Neural crest cell (in vitro differentiated cells): ENCODE measurements around the gene PITPNB. TPM values are rescaled to one million over a fixed set of nuclear protein-coding genes. Genes with fewer than 3 reads are reported as not detected.

Experiments
- DNase-seq: peaks from one replicate; pipeline ENCODE4 v3.0.0; 2021; ENCODE audit warnings: low read depth, mixed read lengths, low spot score
- H3K27ac Mint-ChIP-seq: one replicate; pipeline ENCODE4 v1.8.0; 2021; ENCODE audit warnings: mild to moderate bottlenecking, mixed read lengths; ENCODE audit not compliant: unreplicated experiment
- H3K27me3 Mint-ChIP-seq: 2 replicates; pipeline ENCODE4 v1.8.0; 2021; ENCODE audit warnings: low read depth, mild to moderate bottlenecking, mixed read lengths
- H3K36me3 Mint-ChIP-seq: 2 replicates; pipeline ENCODE4 v1.8.0; 2021; ENCODE audit warnings: low read depth, mild to moderate bottlenecking, mixed read lengths
- H3K4me1 Mint-ChIP-seq: 2 replicates; pipeline ENCODE4 v1.8.0; 2021; ENCODE audit warnings: mixed read lengths
- H3K4me3 Mint-ChIP-seq: one replicate; pipeline ENCODE4 v1.8.0; 2021; ENCODE audit warnings: mild to moderate bottlenecking, mixed read lengths
- H3K9me3 Mint-ChIP-seq: 2 replicates; pipeline ENCODE4 v1.8.0; 2021; ENCODE audit warnings: mixed read lengths
- CTCF ChIP-seq: fragments of 200-600 bp; sonication (generic); conservative IDR thresholded peaks from 2 replicates; pipeline ENCODE4 v1.5.0; 2021; ENCODE audit warnings: antibody characterized with exemption, mild to moderate bottlenecking
- total RNA-seq: library from RNA; stranded (reverse); gene quantifications from 2 replicates; pipeline ENCODE4 v1.2.1, GENCODE V29; 2021

The PITPNB gene
- total RNA-seq, 1 donor from 2014 or later: 92.6 TPM

GRCh38 chr22:27829620-27830019, 89.4 kb downstream of the PITPNB start:
- no peaks in the 10 kb centered on the region for H3K9me3 Mint-ChIP-seq
- no peak for TF ChIP-seq CTCF
- H3K27me3 Mint-ChIP-seq: no peaks in the 10 kb centered on the region
- H3K4me1 Mint-ChIP-seq: peaks cover 19% of the 10 kb centered on the region
- H3K36me3 Mint-ChIP-seq: no peaks in the 10 kb centered on the region
- H3K27ac Mint-ChIP-seq: peak overlapping the region; percentile 83
- no peak overlapping the region for H3K4me3 Mint-ChIP-seq
- no peak for DNase-seq

DNA sequence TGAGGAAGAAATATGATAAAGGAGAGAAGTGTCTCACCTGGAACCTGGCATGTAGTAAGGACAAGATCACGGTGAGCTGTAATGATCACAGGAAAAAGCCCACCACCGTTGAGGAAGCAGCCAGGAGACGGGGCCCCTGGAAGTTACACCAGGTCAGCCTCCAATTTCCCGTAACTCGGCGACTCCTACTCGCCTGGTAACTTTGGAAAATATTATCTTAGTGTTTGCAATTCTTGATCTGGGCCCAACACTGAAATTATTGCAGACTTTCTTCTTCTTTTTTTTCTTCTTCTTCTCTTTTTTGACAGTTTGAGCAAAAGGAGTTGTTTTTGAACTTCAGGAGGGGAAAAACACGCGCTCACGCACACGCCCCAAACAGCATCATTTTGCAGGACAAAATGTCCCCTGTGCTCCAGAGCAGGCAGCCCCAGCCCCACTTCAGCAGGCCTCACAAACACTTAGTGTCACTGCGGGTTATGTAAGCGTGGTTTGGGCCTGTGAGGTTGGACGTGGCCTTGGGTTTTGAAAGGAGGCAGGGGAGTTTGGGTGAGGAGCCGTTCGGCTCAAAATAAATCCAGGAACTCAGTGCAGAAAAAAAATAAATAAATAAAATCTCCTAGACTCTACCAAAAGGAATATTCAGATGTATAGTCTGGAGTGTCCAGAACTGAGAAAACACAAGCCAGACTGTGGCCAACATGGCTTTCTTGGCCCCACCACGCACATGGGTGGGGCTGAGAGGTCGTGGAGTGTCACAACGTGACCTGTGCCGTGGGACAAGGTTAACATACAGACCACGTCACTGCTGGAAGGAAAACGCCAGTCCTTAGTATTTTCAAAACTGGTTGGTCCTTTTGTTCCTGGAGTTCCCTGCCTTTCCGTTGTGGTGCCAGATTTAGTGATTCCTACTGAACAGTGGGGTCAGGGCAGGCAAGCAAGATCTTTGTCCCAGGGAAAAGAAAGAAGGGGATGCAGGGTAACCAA, 91.2 kb downstream of the PITPNB start:
- no peaks in the 10 kb centered on the region for H3K27me3 Mint-ChIP-seq
- no peaks in the 10 kb centered on the region for H3K9me3 Mint-ChIP-seq
- H3K4me1 Mint-ChIP-seq: peaks cover 19% of the 10 kb centered on the region
- peak overlapping the region; percentile 78 for H3K27ac Mint-ChIP-seq
- no peak for DNase-seq
- TF ChIP-seq CTCF: no peak
- no peak overlapping the region for H3K4me3 Mint-ChIP-seq
- H3K36me3 Mint-ChIP-seq: no peaks in the 10 kb centered on the region

- Mint-ChIP-seq H3K9me3 (no peaks in the 10 kb centered on the region), H3K4me1 (peaks cover 19% of the 10 kb centered on the region), H3K27ac (no peak overlapping the region), H3K4me3 (no peak overlapping the region), H3K27me3 (no peaks in the 10 kb centered on the region), H3K36me3 (no peaks in the 10 kb centered on the region)
- DNase-seq: peak; percentile 31
- peak; percentile 53 for TF ChIP-seq CTCF
Observed at GRCh38 chr22:27825174-27825573, 93.9 kb downstream of the PITPNB start.

GRCh38 chr22:27823221-27823620, 95.8 kb downstream of the PITPNB start:
- no peaks in the 10 kb centered on the region for H3K9me3 Mint-ChIP-seq
- H3K27me3 Mint-ChIP-seq: no peaks in the 10 kb centered on the region
- TF ChIP-seq CTCF: no peak
- no peaks in the 10 kb centered on the region for H3K36me3 Mint-ChIP-seq
- DNase-seq: no peak
- no peak overlapping the region for H3K27ac Mint-ChIP-seq
- peaks cover 13% of the 10 kb centered on the region for H3K4me1 Mint-ChIP-seq
- no peak overlapping the region for H3K4me3 Mint-ChIP-seq

- DNase-seq: peak; percentile 35
- Mint-ChIP-seq H3K4me3 (peak overlapping the region; percentile 16), H3K9me3 (no peaks in the 10 kb centered on the region), H3K27ac (peak overlapping the region; percentile 94), H3K36me3 (no peaks in the 10 kb centered on the region), H3K27me3 (no peaks in the 10 kb centered on the region), H3K4me1 (peaks cover 17% of the 10 kb centered on the region)
- no peak for TF ChIP-seq CTCF
Observed at GRCh38 chr22:27820896-27821866, 97.9 kb downstream of the PITPNB start.
